ENCODE results near the gene POTEC.
"Not testable (repeated sequence)": the region's sequence is repeated elsewhere in the genome, so short reads cannot be mapped to it uniquely, and the experiment has no call there.

The POTEC gene

DNA sequence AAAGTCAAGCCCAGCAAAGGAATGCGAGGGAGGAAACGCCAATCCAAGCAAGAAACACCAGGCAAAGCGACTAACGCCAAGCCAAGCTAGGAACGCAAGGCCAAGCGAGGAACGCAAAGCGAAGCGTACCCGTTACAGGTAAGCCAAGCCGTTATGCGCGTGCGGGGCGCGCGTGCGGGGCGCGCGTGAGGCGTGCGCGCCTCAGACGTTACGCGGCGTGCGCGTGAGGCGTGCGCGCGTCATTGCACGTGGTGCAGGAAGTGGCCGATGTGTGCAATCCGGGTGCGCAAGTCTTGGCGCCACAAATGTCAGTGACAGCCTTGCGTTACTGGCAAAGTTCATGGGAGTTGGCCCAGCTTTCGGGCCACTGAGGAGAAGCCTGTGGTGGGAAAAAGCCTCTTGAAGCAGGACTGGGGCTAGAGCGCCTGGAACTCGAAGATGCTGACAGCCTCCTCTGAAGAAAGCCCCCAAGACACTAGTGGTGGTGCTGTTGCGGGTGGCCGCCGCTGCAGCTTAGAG lies at the start of gene POTEC:
POTEC (minus strand) TSS at position 155 of the 519 bp plus-strand sequence. CDS start 454 bp downstream, outside the sequence.
- not testable (repeated sequence) for H3K4me3 ChIP-seq (ENCODE audit: low read length)

DNA sequence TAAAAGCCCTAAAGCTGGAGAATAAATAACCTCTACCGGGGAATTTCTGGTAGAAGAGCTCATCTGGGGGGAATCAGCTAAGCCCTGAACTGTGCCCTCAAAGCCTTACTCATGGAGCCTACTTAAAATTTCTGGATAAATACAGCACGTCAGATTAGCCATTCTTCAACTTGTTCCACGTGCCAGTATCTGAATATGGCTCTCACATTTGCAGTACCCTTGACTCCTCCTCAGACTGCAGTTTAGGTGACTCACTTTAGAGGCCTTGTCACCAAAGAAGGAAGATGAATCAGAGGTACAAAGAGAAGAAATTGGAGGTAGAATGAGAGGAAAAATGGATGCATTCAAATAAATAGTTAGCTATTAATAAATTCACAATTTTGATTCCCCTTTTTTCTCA lies 34.6 kb upstream of the POTEC start:
- no peak overlapping the region for H3K4me3 ChIP-seq (ENCODE audit: low read length)

DNA sequence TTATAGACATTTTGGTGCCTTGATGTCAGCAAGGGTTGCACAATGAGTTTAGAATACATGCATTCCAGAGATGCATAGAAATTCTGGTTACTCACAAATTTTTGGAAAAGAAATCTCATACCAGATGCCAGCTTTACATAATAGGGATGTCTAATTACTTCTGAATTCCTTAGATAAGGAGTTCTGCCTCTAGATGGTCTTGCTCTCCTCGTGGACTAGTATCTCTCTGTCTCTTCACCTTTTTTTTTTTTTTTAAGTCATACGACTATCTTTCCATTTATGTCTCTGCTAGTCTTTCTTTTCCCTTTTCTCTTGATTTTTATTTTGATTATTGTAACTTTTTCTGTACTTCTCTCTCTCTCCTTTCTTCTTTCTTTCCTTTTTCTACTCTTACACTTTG lies 16.1 kb upstream of the POTEC start:
- not testable (repeated sequence) for H3K4me3 ChIP-seq (ENCODE audit: low read length)

More for the DNA sequence above, 34.6 kb upstream of the POTEC start:
- TF ChIP-seq ZNF274 (IDR thresholded peaks at IDR 0.05; ENCODE audit: low read depth, low read length): no peak

DNA sequence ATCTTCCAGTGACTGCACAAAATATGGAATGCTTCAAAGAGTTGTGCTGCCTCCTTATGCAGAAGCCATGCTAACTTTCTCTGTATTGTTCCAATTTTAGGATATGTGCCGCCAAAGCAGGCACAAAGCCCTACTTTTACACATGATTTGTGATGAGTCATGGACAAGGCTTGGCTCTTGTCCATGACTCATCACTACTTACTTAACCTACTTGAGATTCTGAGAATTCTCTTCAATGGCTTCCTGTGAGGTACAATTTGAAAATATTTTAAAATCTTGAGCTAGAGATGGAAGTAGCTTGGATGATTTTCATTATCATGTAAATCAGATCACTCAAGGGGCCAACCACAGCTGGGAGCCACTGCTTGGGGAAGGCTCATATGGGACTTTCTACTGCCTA lies 11.7 kb downstream of the POTEC start:
- not testable (repeated sequence) for H3K4me3 ChIP-seq (ENCODE audit: low read length)

DNA sequence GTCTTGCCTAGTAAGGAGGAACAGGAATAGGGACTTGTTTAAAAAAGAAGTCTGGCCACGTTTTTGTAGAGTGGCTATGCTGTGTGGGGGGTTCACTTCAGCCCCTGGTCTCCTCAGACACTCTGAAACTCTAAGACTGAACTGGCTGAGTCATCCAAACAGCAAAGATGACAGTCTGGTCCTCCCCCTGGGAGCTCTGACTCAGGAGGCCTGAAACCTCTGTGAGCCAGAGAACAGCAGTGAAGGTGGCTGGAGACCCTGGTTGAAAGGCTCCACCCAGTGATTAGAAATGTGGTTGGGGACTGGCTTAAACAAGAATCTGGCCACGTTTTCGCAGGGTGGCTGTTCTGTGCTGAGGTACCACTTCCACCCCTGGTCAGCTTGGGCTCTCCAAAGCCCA lies 32.7 kb downstream of the POTEC start:
- H3K4me3 ChIP-seq (ENCODE audit: low read length): not testable (repeated sequence)

DNA sequence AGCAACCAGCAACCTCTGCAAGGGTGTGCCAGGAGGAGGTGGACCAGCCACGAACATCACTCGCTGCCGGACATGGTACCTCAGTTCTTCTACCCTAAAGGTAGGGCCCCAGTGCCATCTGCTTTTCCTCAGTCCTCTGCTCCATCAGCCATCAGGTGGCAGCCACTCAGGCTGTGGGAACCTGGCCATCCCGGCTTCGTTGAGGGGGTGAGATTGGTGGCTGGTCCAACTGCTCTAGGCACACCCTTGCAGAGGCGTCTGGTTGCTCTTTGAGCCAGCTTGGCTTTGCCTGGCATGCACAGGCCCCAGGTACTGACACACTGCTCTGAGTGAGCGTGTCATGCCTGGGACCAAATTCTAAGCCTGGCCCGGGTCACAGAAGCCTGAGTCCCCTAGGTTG lies 39.7 kb downstream of the POTEC start:
- H3K4me3 ChIP-seq (ENCODE audit: low read length): not testable (repeated sequence)

DNA sequence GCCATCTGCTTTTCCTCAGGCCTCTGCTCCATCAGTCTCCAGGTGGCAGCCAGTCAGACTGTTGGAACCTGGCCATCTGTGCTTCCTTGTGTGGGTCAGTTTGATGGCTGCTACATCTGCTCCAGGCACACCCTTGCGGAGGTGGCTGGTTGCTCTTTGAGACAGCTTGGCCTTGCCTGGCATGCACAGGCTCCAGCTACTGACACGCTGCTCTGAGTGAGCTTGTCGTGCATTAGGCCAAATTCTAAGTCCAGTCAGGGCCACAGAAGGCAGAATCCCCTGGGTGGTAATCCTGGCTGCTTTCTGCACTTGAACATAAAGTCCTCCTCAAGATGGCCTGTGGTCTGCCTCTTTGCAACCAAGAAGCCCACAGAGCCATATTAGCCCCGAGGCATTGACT lies 41.5 kb downstream of the POTEC start:
- not testable (repeated sequence) for H3K4me3 ChIP-seq (ENCODE audit: low read length)

DNA sequence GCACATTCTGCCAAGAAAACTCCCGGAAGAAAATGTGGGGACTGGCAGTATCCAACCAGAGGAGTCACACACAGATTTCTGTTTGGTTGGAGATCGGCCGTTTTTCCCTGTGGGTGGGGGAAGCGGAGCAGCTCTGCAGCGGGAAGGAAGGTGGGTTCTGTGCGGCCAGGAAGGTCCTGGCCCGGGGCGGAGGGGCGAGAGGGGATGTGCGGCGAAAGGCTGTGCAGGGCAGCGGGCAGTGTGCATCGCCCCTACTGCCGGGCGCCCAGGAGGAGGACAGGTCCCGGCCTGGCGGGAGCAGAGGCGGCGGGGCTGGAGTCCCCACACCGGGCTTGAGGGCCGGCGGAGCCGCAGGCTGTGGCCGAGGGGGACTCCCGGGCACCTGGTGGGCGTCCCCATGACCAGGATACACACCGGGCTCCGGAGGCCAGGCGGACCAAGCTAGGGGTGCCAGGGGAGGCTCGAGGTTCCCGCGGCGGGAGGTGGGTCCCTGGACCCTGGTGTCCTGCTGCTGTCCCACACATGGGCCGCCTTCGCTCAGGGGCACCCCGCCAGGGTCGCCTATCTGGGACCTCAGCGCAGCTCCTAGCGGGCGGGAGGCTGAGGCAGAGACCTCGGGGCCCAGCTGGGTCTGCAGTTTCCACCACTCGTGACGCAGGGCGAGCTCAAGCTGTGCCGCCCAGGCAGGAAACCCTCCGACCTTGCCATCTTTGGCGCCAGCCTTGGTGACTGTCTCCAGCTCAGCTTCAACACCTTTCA lies 54.0 kb downstream of the POTEC start:
- H3K4me3 ChIP-seq (ENCODE audit: low read length): not testable (repeated sequence)

DNA sequence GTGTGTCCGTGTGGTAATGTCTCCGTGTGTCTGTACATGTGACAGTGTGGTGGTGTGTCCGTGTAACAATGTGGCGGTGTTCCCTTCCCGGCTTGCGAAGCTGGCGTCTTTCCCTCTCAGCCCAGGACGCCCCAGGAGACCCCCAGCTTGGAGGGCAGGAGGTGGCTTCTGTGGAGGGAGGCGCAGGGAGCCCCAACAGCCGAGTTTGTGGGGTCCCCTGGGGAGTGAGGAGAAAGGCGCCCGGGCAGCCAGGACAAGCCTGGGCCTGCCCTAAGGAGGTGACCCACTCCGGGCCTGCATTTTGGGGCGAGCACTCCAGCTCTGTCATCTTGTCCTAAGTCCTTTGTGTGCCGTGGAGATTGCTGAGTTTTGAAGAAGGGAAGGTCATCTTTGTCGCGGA lies 54.6 kb downstream of the POTEC start:
- H3K4me3 ChIP-seq (ENCODE audit: low read length): not testable (repeated sequence)

DNA sequence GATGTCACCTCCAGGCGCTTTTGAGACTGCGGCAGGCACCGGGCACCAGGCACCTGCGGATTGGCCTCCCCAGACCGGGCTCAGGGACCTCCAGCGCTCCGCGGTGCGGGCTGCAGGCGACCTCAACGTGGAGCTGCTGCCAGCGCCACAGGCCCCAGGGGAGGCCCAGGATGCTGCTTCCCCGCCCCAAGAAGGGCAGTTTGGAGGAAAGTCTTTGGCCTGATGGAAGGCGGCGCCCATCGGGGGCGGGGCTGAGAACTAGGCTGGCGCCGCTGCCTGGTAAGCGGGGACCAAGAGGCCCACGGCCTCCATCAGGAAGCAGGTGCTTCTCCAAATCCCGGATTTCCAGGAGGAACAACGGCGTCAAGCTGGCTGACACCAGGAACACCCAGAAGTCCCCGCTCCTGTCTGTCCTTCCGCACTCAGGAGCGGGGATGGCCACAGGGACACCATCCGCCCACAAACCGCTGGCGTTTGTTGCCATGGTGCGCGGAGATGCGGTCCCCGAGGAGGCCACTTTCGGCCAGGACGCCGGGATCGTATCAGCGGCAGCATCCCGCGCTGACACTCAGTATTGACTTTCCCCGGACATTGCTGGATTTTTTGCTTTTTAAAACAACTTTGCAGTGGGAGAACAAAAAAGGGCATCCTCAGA lies 56.3 kb downstream of the POTEC start:
- not testable (repeated sequence) for H3K4me3 ChIP-seq (ENCODE audit: low read length)

DNA sequence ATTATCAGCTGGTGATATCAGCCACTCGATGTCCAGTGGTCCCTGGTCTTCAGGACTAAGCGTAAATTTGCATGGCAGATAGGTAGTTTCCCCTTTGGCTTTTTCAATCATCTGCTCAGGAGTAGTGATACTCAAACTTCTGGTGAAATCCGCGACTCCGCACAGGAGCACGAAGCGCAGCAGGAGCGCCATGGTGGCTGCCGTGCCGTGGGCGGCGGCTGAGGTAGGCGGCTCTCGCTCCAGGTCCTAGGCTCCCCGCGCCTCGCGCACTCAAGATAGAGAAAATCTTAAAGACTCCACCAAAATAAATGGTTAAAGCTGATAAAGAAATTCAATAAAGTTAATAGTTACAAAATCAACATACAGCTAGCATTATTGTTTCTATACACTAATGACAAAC lies 64.3 kb downstream of the POTEC start:
- not testable (repeated sequence) for H3K4me3 ChIP-seq (ENCODE audit: low read length)

DNA sequence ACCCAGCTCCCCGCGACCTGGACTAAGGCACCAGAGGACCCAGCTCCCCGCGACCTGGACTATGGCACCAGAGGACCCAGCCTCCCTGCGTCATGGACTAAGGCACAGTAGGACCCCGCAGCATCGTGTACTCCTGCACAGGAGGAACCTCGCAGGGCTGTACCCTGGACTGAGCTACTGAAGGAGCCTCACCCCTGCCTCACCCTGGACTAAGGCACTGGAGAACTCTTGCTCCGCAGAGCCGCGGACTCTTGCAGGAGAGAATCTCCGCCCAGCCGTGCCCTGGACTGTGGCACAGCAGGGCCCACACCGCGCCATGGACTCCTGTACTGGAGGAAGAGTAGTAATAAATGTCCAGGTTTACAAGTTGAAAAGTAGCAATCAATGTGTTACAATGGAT lies 67.9 kb downstream of the POTEC start:
- not testable (repeated sequence) for H3K4me3 ChIP-seq (ENCODE audit: low read length)

DNA sequence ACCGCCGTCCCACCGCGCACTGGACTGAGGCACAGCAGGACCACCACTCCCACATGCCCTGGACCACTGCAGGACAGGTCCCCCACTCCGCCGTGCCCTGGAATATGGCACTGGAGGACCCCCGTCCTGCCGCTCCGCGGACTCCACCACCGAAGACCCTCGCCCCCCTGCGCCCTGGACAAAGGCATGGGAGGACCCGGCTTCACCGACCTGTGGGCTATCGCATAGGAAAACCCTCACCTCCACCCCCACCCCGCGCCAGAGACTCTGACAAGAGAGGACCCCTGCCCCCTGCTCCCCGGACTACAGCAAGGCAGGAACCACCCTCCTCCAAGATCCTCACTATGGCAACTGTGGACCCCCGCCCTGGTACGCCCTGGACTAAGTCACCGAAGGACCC lies 68.6 kb downstream of the POTEC start:
- not testable (repeated sequence) for H3K4me3 ChIP-seq (ENCODE audit: low read length)

DNA sequence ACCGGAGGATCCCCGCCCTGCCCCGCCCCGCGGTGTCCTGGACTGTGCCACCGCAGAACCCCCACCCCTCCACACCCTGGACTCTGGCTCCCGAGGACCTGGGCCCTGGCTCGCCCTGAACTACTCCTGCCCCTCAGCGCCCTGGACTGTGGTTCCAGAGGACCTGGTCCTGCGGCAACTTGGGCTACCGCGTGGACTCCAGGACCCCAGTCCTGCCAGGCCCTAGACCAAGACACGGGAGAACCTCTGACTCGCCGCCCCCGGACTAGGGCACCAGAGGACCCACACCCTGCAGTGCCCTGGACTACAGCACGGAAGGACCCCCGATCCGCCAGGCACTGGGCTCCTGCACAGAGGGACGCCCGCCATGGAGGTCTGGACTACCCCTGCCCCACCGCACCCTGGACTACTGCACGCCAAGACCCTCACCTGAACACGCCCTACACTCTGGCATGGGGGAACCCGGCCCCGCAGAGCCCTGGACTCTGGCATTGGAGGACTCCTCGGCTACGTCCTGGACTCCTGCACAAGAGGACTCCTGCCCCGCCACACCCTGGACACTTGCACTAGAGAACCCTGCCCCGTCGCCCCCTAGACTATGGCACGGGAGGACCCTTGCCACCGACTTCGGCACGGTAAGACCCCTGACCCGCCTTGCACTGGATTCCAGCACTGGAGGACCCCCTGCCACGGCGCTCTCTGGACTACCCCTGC lies 69.2 kb downstream of the POTEC start:
- H3K4me3 ChIP-seq (ENCODE audit: low read length): not testable (repeated sequence)

DNA sequence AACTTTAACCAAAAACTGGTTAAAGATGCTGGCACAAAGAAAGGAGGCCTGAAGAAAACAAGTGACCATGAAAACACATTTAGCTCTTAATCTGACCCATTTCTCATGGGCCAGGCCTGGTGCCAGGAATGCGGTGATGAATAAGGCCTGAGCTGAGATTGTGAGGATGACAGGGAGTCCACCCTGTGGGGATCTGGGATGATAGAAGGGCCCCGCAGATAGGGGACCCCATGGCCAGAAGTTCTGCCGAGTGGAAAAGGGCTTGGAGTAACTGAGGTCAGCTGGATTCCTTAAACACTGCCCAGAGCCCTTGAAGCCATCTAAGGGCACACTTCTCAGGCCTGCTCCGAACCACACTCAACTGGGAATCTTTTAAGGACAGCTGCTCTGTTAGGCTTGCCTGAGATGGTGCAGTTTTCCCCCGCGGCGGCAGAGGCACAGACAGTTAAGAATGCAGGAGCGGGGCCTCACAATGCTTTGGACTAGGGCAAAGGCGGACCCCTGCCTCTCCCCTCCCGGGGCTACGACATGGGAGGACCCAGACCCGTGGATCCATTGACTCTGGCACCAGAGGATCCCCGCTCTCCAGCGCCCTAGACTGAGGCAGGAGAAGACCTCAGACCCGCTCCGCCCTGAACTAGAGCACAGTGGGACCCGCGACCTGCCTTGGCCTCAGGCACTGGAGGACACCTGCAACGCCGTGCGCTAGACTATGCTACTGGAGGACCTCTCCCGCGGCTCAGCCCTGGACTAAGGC lies 70.0 kb downstream of the POTEC start:
- H3K4me3 ChIP-seq (ENCODE audit: low read length): not testable (repeated sequence)

DNA sequence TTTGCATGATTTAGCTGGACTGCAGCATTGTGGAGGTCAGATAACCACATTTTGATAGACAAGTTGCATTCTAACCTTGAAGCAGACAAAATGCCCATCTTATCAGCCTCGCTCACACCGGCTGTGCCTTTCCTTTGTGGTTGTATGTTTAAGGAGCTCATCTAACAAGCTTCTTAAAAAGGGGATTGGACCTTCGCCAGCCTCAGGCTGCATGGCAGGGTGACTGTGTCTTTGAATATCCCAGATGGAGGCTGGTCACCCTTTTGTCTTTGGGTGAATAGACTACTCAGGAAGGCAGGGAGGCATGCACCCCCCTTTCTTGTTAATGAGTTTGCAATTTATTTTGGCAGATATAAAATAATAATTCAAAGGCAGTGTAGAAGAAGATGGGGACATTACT lies 72.1 kb downstream of the POTEC start:
- not testable (repeated sequence) for H3K4me3 ChIP-seq (ENCODE audit: low read length)

DNA sequence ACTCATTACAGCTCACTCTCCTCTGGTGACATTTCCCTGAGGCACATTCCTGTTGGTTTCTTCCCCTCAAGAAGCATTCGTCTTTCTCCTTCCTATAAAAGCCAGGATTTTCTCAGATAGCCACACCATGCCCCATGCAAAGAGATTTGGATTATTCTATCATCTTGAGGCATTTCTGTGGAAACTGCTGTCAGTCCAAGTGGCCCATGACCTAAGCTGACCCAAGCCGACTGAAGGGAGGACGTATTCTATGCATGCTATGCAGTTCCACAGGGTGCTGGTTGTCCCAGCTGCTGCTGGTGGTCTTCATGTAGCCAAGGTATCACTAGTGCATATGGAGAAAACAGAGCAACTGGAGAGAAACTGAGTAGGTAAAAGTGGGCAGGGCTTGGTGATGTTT lies 73.0 kb downstream of the POTEC start:
- H3K4me3 ChIP-seq (ENCODE audit: low read length): not testable (repeated sequence)

DNA sequence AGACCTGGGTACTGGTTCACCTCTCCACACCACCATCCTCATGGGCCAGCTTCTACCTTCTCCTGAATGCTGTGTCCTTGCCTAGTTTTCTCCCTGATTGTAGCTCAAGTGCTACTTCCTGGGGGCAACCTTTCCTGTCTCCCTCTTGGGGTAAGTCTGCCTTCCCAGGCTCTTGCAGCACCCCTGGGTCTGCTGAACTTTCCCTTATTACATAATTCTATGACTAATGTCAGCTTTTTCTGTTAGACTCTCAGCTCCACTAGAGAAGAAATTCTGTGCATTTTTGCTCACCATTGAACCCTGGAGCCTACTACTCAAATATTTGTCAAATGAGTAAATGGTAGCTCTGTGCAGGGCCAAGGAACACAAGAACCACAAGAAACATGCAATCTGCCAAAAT lies 73.4 kb downstream of the POTEC start:
- H3K4me3 ChIP-seq (ENCODE audit: low read length): not testable (repeated sequence)

DNA sequence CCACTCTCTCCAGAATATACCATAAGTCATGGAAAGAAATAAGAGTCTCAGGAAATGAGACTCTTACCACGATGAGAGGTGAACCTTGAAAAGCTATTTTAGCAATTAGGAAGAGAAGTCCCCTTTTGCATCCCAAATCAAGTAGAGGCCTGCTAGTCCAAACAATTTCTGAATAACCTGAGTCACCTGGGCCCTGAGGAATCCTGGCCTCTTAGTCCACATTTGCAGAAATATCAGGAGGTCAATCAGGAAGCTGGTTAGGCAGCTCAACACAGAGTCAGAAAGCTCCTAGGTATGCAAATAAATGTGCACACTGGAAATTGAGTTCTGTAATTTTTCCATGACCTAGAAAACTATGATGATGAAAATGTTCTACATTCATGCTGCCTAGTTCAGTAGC lies 77.4 kb downstream of the POTEC start:
- H3K4me3 ChIP-seq (ENCODE audit: low read length): not testable (repeated sequence)

Measured in GM08714 (cell line).